Adrenal gland (tissue), 12 donors: ENCODE measurements around the gene NKX6-2. TPM values are rescaled to one million over a fixed set of nuclear protein-coding genes. Genes with fewer than 3 reads are reported as not detected.

Source experiments
- DNase-seq, 7 donors: peaks; one replicate each; pipeline ENCODE4 v3.0.0-alpha.2; 2019 to 2020
- H3K27ac ChIP-seq, 5 donors: fragments of 200-600 bp; sonication (generic) in 4 of 5; 1 replicate in 3 of 5; 2 replicates in 2 of 5; pipeline versions ENCODE4 v1.5.1 to v1.8.0; 2016 to 2020; ENCODE audit warnings: mild to moderate bottlenecking in 1 of 5
- H3K27me3 ChIP-seq: fragments of 200-600 bp; 2 replicates; pipeline ENCODE4 v1.8.0; 2021
- H3K36me3 ChIP-seq, 2 donors: fragments of 200-600 bp; replicated peaks in 1 of 2; 1 replicate in 1 of 2; 2 replicates in 1 of 2; pipeline versions ENCODE4 v1.5.1 to v1.8.0; 2018 to 2022
- H3K4me1 ChIP-seq, 2 donors: fragments of 200-600 bp; replicated peaks in 1 of 2; 1 replicate in 1 of 2; 2 replicates in 1 of 2; pipeline versions ENCODE4 v1.5.1 to v1.8.0; 2018 to 2021
- H3K4me3 ChIP-seq, 4 donors: fragments of 200-600 bp; sonication (generic) in 3 of 4; one replicate each; pipeline ENCODE4 v1.5.1; 2016 to 2018
- H3K9me3 ChIP-seq, 3 donors: fragments of 200-600 bp; sonication (generic) in 1 of 3; replicated peaks in 1 of 3; 1 replicate in 2 of 3; 2 replicates in 1 of 3; pipeline versions ENCODE4 v1.5.1 to v1.8.0; 2016 to 2021
- CTCF ChIP-seq, 6 experiments: fragments of 450-650 bp in 4 of 6; fragments of 200-600 bp in 2 of 6; sonication (generic) in 1 of 6; IDR thresholded peaks; 1 replicate in 5 of 6; 2 replicates in 1 of 6; pipeline versions ENCODE4 v1.5.1 to v1.8.0; 2016 to 2021; ENCODE audit warnings: antibody characterized with exemption in 6 of 6, mild to moderate bottlenecking in 2 of 6, moderate library complexity in 1 of 6
- POLR2A ChIP-seq, 2 donors: fragments of 450-650 bp; IDR thresholded peaks; one replicate each; pipeline ENCODE4 v1.6.1; 2017; ENCODE audit warnings: antibody characterized with exemption in 2 of 2, mild to moderate bottlenecking in 2 of 2, moderate library complexity in 1 of 2
- WGBS, 4 donors: extraction: QIAGEN DNeasy Blood & Tissue Kit in 2 of 4; methylation state at CpG; one replicate each; pipeline versions ENCODE4 v1.1.5 to v1.1.7; 2013 to 2017; 5-methylcytosine and 5-hydroxymethylcytosine counted together
- intact Hi-C, 2 donors: fragments of 100-400 bp; cut with DNase I; formaldehyde crosslinking; loops; one replicate each; pipeline versions ENCODE4 v1.14.1 to v1.15.0; 2022 to 2023
- polyA plus RNA-seq, 3 donors: library from polyadenylated mRNA; stranded (reverse); fragments of 200-250 nt in 2 of 3; fragments of 350-450 nt in 1 of 3; fragmentation: Illumina TruSeq in 1 of 3; extraction: RNeasy Lipid Tissue Mini Kit (QIAGEN cat#74804) in 1 of 3; gene quantifications; one replicate each; pipeline ENCODE4 v1.2.3, GENCODE V29; 2013 to 2014
- total RNA-seq, 9 donors: library from RNA; depleted of rRNA in 4 of 9; stranded (reverse); fragments of >200 nt in 4 of 9; fragments of 120-200 nt in 1 of 9; fragmentation: NEBNext Ultra II Directional in 1 of 9; extraction: Animal tissue kit (Norgen Biotek cat#: 25700) in 1 of 9; gene quantifications; one replicate each; pipeline versions ENCODE4 v1.1.0 to v1.2.4, GENCODE V29; 2013 to 2023
- donor health status: healthy with polysubstance abuse.
- donor health status: Bipolar disorder and iron deficiency.
- donor health status: DM: yes; HTN: yes; CAD: no.
- donor health status: DM: no; HTN: no; CAD: no.
- donor health status: DM: no; HTN: no; CAD: no.
- donor health status: DM: yes; HTN: yes; CAD: no.

NKX6-2 gene
- total and polyA plus RNA-seq, 12 donors, result 0.37 to 0.40 TPM; not detected in 10

- intact Hi-C loops, result no loop called here
- peaks cover 0 to 42% of the 10 kb centered on the region in 2 donors for H3K36me3 ChIP-seq
- H3K4me3 ChIP-seq, result no peak overlapping the region
- no peak for TF ChIP-seq CTCF (IDR thresholded peaks at IDR 0.05)
- TF ChIP-seq POLR2A (IDR thresholded peaks at IDR 0.05), result no peak
- H3K27me3 ChIP-seq, result no peaks in the 10 kb centered on the region
- no peaks in the 10 kb centered on the region for H3K4me1 ChIP-seq
- 88 to 96% (median 89%) methylated on average over 16 to 18 of the region's 18 CpGs for WGBS, 4 donors
- no peak overlapping the region for H3K27ac ChIP-seq
- H3K9me3 ChIP-seq, result no peaks in the 10 kb centered on the region
- no peak for DNase-seq
Measured at GRCh38 chr10:132754071-132754470, 31.9 kb downstream of the NKX6-2 start.

DNA sequence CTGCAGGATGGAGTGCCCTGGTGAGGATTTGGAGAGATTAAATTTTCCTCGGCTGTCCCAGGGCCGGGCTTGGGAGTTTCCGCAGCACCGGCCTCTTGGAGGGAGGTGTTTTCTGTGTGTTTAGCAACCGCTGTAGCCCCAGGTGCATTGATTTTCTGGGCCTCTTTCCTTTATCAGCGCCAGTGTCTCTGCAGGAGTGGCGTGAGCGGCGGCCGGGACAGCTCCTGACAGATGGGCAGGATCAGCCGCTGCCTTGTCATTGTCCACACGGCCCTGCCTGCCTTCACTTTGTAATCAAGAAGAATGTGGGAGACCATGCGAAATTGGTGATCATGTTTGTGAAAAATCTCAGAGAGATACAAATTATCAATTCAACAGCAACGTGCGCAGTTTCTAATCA lies 32.4 kb downstream of the NKX6-2 start:
- no peak overlapping the region for H3K27ac ChIP-seq

GRCh38 chr10:132752961-132753360 lies 33.0 kb downstream of the NKX6-2 start:
- WGBS, 4 donors, result 93 to 97% (median 96%) methylated on average over 15 to 28 of the region's 28 CpGs

More for the DNA sequence above, 32.4 kb downstream of the NKX6-2 start:
- H3K36me3 ChIP-seq, result peaks cover 0 to 42% of the 10 kb centered on the region in 2 donors
- H3K27me3 ChIP-seq, result no peaks in the 10 kb centered on the region
- 88 to 94% (median 90%) methylated on average over 15 of the region's 15 CpGs for WGBS, 4 donors
- no peak for TF ChIP-seq POLR2A (IDR thresholded peaks at IDR 0.05)
- no peak for TF ChIP-seq CTCF (IDR thresholded peaks at IDR 0.05)
- DNase-seq, result no peak
- intact Hi-C loops, result no loop called here
- H3K9me3 ChIP-seq, result no peaks in the 10 kb centered on the region
- no peak overlapping the region for H3K4me3 ChIP-seq
- H3K4me1 ChIP-seq, result no peaks in the 10 kb centered on the region

DNA sequence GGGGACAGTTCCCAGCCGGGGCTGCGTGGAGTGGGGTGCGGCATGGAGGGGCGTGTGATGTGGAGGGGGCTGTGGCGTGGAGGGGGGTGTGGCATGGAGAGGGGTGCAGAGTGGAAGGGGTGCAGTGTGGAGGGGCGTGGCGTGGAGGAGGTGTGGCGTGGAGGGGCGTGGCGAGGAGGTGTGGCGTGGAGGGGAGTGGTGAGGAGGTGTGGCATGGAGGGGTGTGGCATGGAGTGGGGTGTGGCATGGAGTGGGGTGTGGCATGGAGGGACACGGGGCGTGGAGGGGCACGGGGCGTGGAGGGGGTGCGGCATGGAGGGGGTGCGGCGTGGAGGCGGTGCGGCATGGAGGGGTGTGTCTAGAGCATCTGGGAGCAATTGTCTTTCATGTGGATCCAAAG lies 33.6 kb downstream of the NKX6-2 start:
- 93 to 97% (median 95%) methylated on average over 20 of the region's 20 CpGs for WGBS, 4 donors
- H3K27me3 ChIP-seq, result no peaks in the 10 kb centered on the region
- DNase-seq, result no peak
- intact Hi-C loops, result no loop called here
- H3K27ac ChIP-seq, result no peak overlapping the region
- no peaks in the 10 kb centered on the region for H3K9me3 ChIP-seq
- TF ChIP-seq POLR2A (IDR thresholded peaks at IDR 0.05) (no peak), CTCF (IDR thresholded peaks at IDR 0.05) (no peak)
- peaks cover 0 to 39% of the 10 kb centered on the region in 2 donors for H3K36me3 ChIP-seq
- no peak overlapping the region for H3K4me3 ChIP-seq
- H3K4me1 ChIP-seq, result no peaks in the 10 kb centered on the region

More at GRCh38 chr10:132752961-132753360, 33.0 kb downstream of the NKX6-2 start:
- Histone ChIP-seq H3K9me3 (no peaks in the 10 kb centered on the region), H3K36me3 (peaks cover 0 to 42% of the 10 kb centered on the region in 2 donors), H3K27me3 (no peaks in the 10 kb centered on the region), H3K4me1 (no peaks in the 10 kb centered on the region), H3K27ac (no peak overlapping the region), H3K4me3 (no peak overlapping the region)
- no peak for DNase-seq
- intact Hi-C loops, result no loop called here
- TF ChIP-seq CTCF (IDR thresholded peaks at IDR 0.05), result no peak
- no peak for TF ChIP-seq POLR2A (IDR thresholded peaks at IDR 0.05)
